ENCODE measurements around the gene BCOR.
A peak's percentile ranks its signal among the peaks of the same experiment; 100 is the strongest.

BCOR gene

DNA sequence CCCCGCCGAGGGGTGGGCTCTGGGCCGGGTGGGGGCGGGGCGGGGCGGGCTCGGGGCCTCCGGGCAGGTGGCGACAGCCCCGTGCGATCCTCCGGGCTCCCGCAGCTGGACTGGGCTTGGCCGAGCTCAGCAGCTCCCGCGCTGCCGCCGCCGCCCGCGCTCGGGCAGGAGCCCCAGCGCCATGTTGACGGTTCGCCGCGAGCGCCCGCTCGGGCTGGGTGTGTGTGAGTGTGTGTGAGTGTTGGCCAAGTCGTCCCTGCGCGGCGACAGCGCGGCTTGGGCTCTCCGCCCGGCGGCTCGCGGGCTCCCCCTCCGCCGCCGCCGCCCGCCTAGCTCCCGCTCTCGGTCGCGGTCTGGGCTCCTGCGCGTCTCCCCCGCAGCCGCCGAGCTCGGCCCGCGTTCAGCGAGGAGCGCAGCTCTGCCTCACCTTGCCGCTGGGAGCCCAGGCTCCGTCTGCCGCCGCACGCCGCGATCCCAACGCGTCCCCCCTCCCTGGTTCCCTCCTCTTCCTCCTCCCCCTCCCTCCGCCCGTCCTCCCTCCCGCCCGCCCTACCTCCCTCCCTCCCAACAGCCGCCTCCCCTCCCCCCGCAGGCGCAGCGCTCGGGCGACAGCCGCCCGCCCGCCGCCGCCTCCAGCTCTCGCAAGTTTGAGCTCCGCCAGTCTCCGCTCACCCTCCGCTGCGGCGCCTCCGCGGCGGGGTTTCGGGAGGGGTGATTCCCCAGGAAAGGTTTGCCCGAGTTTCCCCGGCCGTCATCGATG, at the start of gene BCOR:
Gene BCOR (minus strand): TSS at position 455 of the 760 bp plus-strand sequence. CDS start 20,029 bp downstream, outside the sequence.
- Histone ChIP-seq H3K9me3 (ENCODE audit: control insufficient read depth in 2 of 2, low read length in 2 of 2) (no peaks in the 10 kb centered on the region), H3K27ac (ENCODE audit: low read length) (peak within 1 kb of the TSS; percentile 80)

GRCh38 chrX:40147126-40147952, 49.6 kb upstream of the BCOR start:
- H3K4me1 ChIP-seq (ENCODE audit: control insufficient read depth, insufficient read depth, low read length), result peaks cover 26% of the 10 kb centered on the region
- no peak overlapping the region for H3K9ac ChIP-seq (ENCODE audit: low read length in 2 of 2)
- H3K9me3 ChIP-seq (ENCODE audit: control insufficient read depth in 2 of 2, low read length in 2 of 2), result no peaks in the 10 kb centered on the region
- no peaks in the 10 kb centered on the region for H3K36me3 ChIP-seq (ENCODE audit: control insufficient read depth in 2 of 2, insufficient read depth in 2 of 2, low read length in 2 of 2)
- H3K4me3 ChIP-seq (ENCODE audit: low read length in 2 of 2), result peak overlapping the region in 1 of 2 donors; percentile 68
- peaks cover 0 to 32% of the 10 kb centered on the region in 2 donors for H3K27me3 ChIP-seq (ENCODE audit: control insufficient read depth in 1 of 2, insufficient read depth in 2 of 2, low read length in 2 of 2)
- H3K27ac ChIP-seq (ENCODE audit: low read length), result no peak overlapping the region

More for the DNA sequence above, at the start of gene BCOR:
- Histone ChIP-seq H3K4me3 (ENCODE audit: low read length in 2 of 2) (peak within 1 kb of the TSS; percentile 46 to 77), H3K9ac (ENCODE audit: low read length in 2 of 2) (peak within 1 kb of the TSS; percentile 51 to 62), H3K4me1 (ENCODE audit: control insufficient read depth, insufficient read depth, low read length) (peaks cover 38% of the 10 kb centered on the region), H3K27me3 (ENCODE audit: control insufficient read depth in 1 of 2, insufficient read depth in 2 of 2, low read length in 2 of 2) (peaks cover 0 to 21% of the 10 kb centered on the region in 2 donors), H3K36me3 (ENCODE audit: control insufficient read depth in 2 of 2, insufficient read depth in 2 of 2, low read length in 2 of 2) (no peaks in the 10 kb centered on the region)

GRCh38 chrX:40146262-40147125, 48.7 kb upstream of the BCOR start:
- H3K9ac ChIP-seq (ENCODE audit: low read length in 2 of 2), result peak overlapping the region in 1 of 2 donors; percentile 60

GRCh38 chrX:40145923-40146261, 48.1 kb upstream of the BCOR start:
- H3K27ac ChIP-seq (ENCODE audit: low read length), result no peak overlapping the region
- no peaks in the 10 kb centered on the region for H3K36me3 ChIP-seq (ENCODE audit: control insufficient read depth in 2 of 2, insufficient read depth in 2 of 2, low read length in 2 of 2)
- peak overlapping the region in 1 of 2 donors; percentile 60 for H3K9ac ChIP-seq (ENCODE audit: low read length in 2 of 2)
- H3K9me3 ChIP-seq (ENCODE audit: control insufficient read depth in 2 of 2, low read length in 2 of 2), result no peaks in the 10 kb centered on the region
- peaks cover 0 to 27% of the 10 kb centered on the region in 2 donors for H3K27me3 ChIP-seq (ENCODE audit: control insufficient read depth in 1 of 2, insufficient read depth in 2 of 2, low read length in 2 of 2)
- peaks cover 30% of the 10 kb centered on the region for H3K4me1 ChIP-seq (ENCODE audit: control insufficient read depth, insufficient read depth, low read length)
- H3K4me3 ChIP-seq (ENCODE audit: low read length in 2 of 2), result peak overlapping the region; percentile 43 to 68

More at GRCh38 chrX:40146262-40147125, 48.7 kb upstream of the BCOR start:
- peaks cover 25% of the 10 kb centered on the region for H3K4me1 ChIP-seq (ENCODE audit: control insufficient read depth, insufficient read depth, low read length)
- peaks cover 0 to 30% of the 10 kb centered on the region in 2 donors for H3K27me3 ChIP-seq (ENCODE audit: control insufficient read depth in 1 of 2, insufficient read depth in 2 of 2, low read length in 2 of 2)
- H3K9me3 ChIP-seq (ENCODE audit: control insufficient read depth in 2 of 2, low read length in 2 of 2), result no peaks in the 10 kb centered on the region
- H3K36me3 ChIP-seq (ENCODE audit: control insufficient read depth in 2 of 2, insufficient read depth in 2 of 2, low read length in 2 of 2), result no peaks in the 10 kb centered on the region
- H3K4me3 ChIP-seq (ENCODE audit: low read length in 2 of 2), result peak overlapping the region; percentile 43 to 68
- no peak overlapping the region for H3K27ac ChIP-seq (ENCODE audit: low read length)

DNA sequence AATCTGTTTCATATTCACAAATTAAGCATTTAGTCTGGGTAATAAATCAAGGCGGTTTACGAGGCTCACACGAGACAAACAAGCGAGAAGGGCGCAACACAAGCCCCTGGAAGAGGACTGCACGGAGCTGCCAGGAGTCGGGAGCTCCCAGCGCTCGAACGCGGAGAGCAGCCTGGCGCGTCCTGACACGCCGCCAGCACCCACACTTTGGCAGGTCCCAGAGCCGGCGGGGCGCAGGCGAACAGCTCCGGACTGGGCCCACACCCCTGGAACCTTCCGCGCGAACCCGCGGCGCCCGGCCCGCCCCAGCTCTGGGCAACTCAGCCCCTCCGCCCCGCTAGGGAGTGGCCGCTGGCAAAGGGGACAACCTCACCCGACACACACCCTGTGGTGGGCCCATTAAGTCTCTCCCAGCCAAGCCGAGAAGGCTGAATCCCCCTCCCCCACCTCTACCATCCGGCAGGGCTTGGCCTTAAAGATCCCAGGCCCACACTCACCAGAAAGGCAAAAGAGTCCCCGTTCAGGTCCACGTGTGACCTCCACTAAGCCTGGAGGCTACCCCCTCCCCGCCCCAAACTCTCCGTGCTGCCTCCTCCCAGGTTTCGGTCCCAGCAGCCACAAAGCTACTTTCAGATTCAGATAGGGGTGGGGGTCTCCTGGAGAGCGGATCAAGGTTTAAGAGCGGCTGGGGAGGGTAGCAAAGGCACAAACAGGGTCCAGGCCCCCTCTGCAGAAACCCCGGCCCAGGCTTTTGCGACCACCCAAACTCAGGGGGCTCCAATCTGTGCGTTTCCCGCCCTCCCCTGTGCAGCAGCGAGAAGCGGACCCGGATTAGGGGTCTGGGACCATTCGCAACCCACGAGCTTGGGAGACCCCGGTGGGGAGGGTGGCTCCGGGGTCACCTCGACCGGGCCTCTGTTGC, 47.5 kb upstream of the BCOR start:
- Histone ChIP-seq H3K9me3 (ENCODE audit: control insufficient read depth in 2 of 2, low read length in 2 of 2) (no peaks in the 10 kb centered on the region), H3K9ac (ENCODE audit: low read length in 2 of 2) (no peak overlapping the region), H3K27me3 (ENCODE audit: control insufficient read depth in 1 of 2, insufficient read depth in 2 of 2, low read length in 2 of 2) (peaks cover 0 to 23% of the 10 kb centered on the region in 2 donors), H3K36me3 (ENCODE audit: control insufficient read depth in 2 of 2, insufficient read depth in 2 of 2, low read length in 2 of 2) (no peaks in the 10 kb centered on the region), H3K27ac (ENCODE audit: low read length) (no peak overlapping the region), H3K4me3 (ENCODE audit: low read length in 2 of 2) (peak overlapping the region; percentile 43 to 68), H3K4me1 (ENCODE audit: control insufficient read depth, insufficient read depth, low read length) (peaks cover 34% of the 10 kb centered on the region)

- Histone ChIP-seq H3K9me3 (ENCODE audit: control insufficient read depth in 2 of 2, low read length in 2 of 2) (no peaks in the 10 kb centered on the region), H3K4me1 (ENCODE audit: control insufficient read depth, insufficient read depth, low read length) (peaks cover 34% of the 10 kb centered on the region), H3K27ac (ENCODE audit: low read length) (no peak overlapping the region), H3K9ac (ENCODE audit: low read length in 2 of 2) (no peak overlapping the region), H3K4me3 (ENCODE audit: low read length in 2 of 2) (no peak overlapping the region), H3K36me3 (ENCODE audit: control insufficient read depth in 2 of 2, insufficient read depth in 2 of 2, low read length in 2 of 2) (no peaks in the 10 kb centered on the region), H3K27me3 (ENCODE audit: control insufficient read depth in 1 of 2, insufficient read depth in 2 of 2, low read length in 2 of 2) (peaks cover 0 to 20% of the 10 kb centered on the region in 2 donors)
Measured at GRCh38 chrX:40144576-40144975, 46.8 kb upstream of the BCOR start.

DNA sequence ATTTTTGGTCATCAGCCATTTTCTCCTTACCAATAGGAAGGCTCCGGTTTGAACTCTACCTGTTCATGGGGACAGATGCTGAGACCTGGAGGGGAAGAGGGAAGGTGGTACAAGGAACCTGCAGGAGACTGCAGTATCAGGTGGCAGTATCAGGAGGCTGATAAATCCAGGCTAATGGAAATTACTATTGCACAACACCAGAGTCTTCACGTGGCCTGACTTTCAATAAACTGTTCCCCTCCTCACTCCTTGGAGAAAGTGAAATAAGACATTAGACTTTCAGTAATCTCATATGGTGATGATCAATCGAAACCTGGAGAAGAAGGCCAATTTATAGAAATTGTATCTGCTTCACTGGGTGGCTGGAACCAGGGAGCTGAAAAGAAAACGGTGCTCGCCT, 46.2 kb upstream of the BCOR start:
- no peak overlapping the region for H3K27ac ChIP-seq (ENCODE audit: low read length)
- H3K4me3 ChIP-seq (ENCODE audit: low read length in 2 of 2), result no peak overlapping the region
- no peaks in the 10 kb centered on the region for H3K9me3 ChIP-seq (ENCODE audit: control insufficient read depth in 2 of 2, low read length in 2 of 2)
- H3K9ac ChIP-seq (ENCODE audit: low read length in 2 of 2), result no peak overlapping the region
- H3K36me3 ChIP-seq (ENCODE audit: control insufficient read depth in 2 of 2, insufficient read depth in 2 of 2, low read length in 2 of 2), result no peaks in the 10 kb centered on the region
- H3K27me3 ChIP-seq (ENCODE audit: control insufficient read depth in 1 of 2, insufficient read depth in 2 of 2, low read length in 2 of 2), result peaks cover 0 to 17% of the 10 kb centered on the region in 2 donors
- H3K4me1 ChIP-seq (ENCODE audit: control insufficient read depth, insufficient read depth, low read length), result peaks cover 34% of the 10 kb centered on the region

- H3K27me3 ChIP-seq (ENCODE audit: control insufficient read depth in 1 of 2, insufficient read depth in 2 of 2, low read length in 2 of 2), result peaks cover 0 to 17% of the 10 kb centered on the region in 2 donors
- H3K4me3 ChIP-seq (ENCODE audit: low read length in 2 of 2), result no peak overlapping the region
- no peaks in the 10 kb centered on the region for H3K36me3 ChIP-seq (ENCODE audit: control insufficient read depth in 2 of 2, insufficient read depth in 2 of 2, low read length in 2 of 2)
- H3K4me1 ChIP-seq (ENCODE audit: control insufficient read depth, insufficient read depth, low read length), result peaks cover 34% of the 10 kb centered on the region
- no peak overlapping the region for H3K27ac ChIP-seq (ENCODE audit: low read length)
- H3K9ac ChIP-seq (ENCODE audit: low read length in 2 of 2), result no peak overlapping the region
- H3K9me3 ChIP-seq (ENCODE audit: control insufficient read depth in 2 of 2, low read length in 2 of 2), result no peaks in the 10 kb centered on the region
Measured at GRCh38 chrX:40143001-40143400, 45.2 kb upstream of the BCOR start.

GRCh38 chrX:40142417-40142816, 44.7 kb upstream of the BCOR start:
- peak overlapping the region; percentile 41 for H3K27ac ChIP-seq (ENCODE audit: low read length)

More at GRCh38 chrX:40142417-40142816, 44.7 kb upstream of the BCOR start:
- Histone ChIP-seq H3K27me3 (ENCODE audit: control insufficient read depth in 1 of 2, insufficient read depth in 2 of 2, low read length in 2 of 2) (peaks cover 0 to 14% of the 10 kb centered on the region in 2 donors), H3K9me3 (ENCODE audit: control insufficient read depth in 2 of 2, low read length in 2 of 2) (no peaks in the 10 kb centered on the region), H3K4me3 (ENCODE audit: low read length in 2 of 2) (no peak overlapping the region), H3K4me1 (ENCODE audit: control insufficient read depth, insufficient read depth, low read length) (peaks cover 34% of the 10 kb centered on the region), H3K36me3 (ENCODE audit: control insufficient read depth in 2 of 2, insufficient read depth in 2 of 2, low read length in 2 of 2) (no peaks in the 10 kb centered on the region), H3K9ac (ENCODE audit: low read length in 2 of 2) (no peak overlapping the region)
